Measurements from ENCODE around the gene POU2F3.

DNA sequence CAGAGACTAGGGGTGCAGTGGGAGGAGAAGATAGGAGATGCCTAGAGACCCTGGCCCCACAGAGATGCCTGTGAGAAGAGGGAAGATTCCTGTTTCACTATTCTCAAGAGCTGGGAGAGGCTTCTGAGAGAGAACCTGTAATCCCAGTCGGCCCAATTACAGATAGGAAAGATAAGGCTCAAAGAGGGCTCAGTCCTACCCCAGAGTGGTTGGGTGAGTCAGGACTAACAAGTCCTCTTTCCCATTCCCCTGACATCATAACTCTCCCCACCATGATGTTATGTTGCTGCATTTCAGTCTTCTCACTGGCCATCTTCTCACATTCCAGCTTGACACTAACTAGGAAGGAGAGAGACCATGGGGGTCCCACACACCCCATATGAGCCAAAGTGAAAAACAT, 114.1 kb downstream of the POU2F3 start:
- TF ChIP-seq HBP1 (CRISPR knock-in tag; IDR thresholded peaks at IDR 0.05; ENCODE audit: low read depth) (no peak), POLR2A (IDR thresholded peaks at IDR 0.05; ENCODE audit: insufficient read depth in 1 of 2, low read depth in 2 of 2, low read length in 2 of 2) (no peak), ZZZ3 (CRISPR knock-in tag; IDR thresholded peaks at IDR 0.05; ENCODE audit: borderline replicate concordance) (no peak), TARDBP (CRISPR knock-in tag; IDR thresholded peaks at IDR 0.05) (no peak)
- TF ChIP-seq, protein P1, sequence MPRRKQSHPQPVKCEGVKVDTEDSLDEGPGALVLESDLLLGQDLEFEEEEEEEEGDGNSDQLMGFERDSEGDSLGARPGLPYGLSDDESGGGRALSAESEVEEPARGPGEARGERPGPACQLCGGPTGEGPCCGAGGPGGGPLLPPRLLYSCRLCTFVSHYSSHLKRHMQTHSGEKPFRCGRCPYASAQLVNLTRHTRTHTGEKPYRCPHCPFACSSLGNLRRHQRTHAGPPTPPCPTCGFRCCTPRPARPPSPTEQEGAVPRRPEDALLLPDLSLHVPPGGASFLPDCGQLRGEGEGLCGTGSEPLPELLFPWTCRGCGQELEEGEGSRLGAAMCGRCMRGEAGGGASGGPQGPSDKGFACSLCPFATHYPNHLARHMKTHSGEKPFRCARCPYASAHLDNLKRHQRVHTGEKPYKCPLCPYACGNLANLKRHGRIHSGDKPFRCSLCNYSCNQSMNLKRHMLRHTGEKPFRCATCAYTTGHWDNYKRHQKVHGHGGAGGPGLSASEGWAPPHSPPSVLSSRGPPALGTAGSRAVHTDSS (CRISPR knock-in tag; conservative IDR thresholded peaks at IDR 0.05): no peak
